Neutrophil (primary cell): Measurements from ENCODE around the gene GRID2.

Experiments
- H3K27ac ChIP-seq: fragments of 200-600 bp; sonication (generic); 2 replicates; pipeline ENCODE4 v1.5.1; 2016; ENCODE audit warnings: mild to moderate bottlenecking, moderate library complexity
- H3K27me3 ChIP-seq: fragments of 200-600 bp; sonication (generic); 2 replicates; pipeline ENCODE4 v1.6.0; 2016; ENCODE audit warnings: mild to moderate bottlenecking
- H3K36me3 ChIP-seq: fragments of 200-600 bp; sonication (generic); 2 replicates; pipeline ENCODE4 v1.5.1; 2017
- H3K4me1 ChIP-seq, 2 experiments: fragments of 200-600 bp in 1 of 2; sonication (generic) in 1 of 2; 1 replicate in 1 of 2; 2 replicates in 1 of 2; pipeline versions ENCODE4 v1.5.1 to v1.6.1; 2013 to 2016; ENCODE audit warnings: low read depth in 1 of 2, low read length in 1 of 2, mild to moderate bottlenecking in 1 of 2, moderate library complexity in 1 of 2; ENCODE audit not compliant: control insufficient read depth in 1 of 2, insufficient read depth in 1 of 2
- H3K4me3 ChIP-seq, 2 experiments: fragments of 200-600 bp in 1 of 2; sonication (generic) in 1 of 2; 1 replicate in 1 of 2; 2 replicates in 1 of 2; pipeline ENCODE4 v1.5.1; 2013 to 2016; ENCODE audit warnings: low read depth in 1 of 2, low read length in 1 of 2, mild to moderate bottlenecking in 1 of 2, moderate library complexity in 1 of 2
- H3K9me3 ChIP-seq: fragments of 200-600 bp; sonication (generic); 2 replicates; pipeline ENCODE4 v1.5.1; 2016
- TF ChIP-seq, protein P1 (sequence below): fragments of 200-600 bp; sonication (generic); IDR thresholded peaks from 2 replicates; pipeline ENCODE4 v1.5.1; 2016; ENCODE audit warnings: antibody characterized with exemption

The GRID2 gene

GRCh38 chr4:93042746-93043145, 739.0 kb downstream of the GRID2 start:
- Histone ChIP-seq H3K9me3 (no peaks in the 10 kb centered on the region), H3K4me3 (no peak overlapping the region), H3K4me1 (no peaks in the 10 kb centered on the region), H3K27me3 (no peaks in the 10 kb centered on the region), H3K36me3 (no peaks in the 10 kb centered on the region), H3K27ac (no peak overlapping the region)
- TF ChIP-seq, protein P1, sequence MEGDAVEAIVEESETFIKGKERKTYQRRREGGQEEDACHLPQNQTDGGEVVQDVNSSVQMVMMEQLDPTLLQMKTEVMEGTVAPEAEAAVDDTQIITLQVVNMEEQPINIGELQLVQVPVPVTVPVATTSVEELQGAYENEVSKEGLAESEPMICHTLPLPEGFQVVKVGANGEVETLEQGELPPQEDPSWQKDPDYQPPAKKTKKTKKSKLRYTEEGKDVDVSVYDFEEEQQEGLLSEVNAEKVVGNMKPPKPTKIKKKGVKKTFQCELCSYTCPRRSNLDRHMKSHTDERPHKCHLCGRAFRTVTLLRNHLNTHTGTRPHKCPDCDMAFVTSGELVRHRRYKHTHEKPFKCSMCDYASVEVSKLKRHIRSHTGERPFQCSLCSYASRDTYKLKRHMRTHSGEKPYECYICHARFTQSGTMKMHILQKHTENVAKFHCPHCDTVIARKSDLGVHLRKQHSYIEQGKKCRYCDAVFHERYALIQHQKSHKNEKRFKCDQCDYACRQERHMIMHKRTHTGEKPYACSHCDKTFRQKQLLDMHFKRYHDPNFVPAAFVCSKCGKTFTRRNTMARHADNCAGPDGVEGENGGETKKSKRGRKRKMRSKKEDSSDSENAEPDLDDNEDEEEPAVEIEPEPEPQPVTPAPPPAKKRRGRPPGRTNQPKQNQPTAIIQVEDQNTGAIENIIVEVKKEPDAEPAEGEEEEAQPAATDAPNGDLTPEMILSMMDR = no peak

DNA sequence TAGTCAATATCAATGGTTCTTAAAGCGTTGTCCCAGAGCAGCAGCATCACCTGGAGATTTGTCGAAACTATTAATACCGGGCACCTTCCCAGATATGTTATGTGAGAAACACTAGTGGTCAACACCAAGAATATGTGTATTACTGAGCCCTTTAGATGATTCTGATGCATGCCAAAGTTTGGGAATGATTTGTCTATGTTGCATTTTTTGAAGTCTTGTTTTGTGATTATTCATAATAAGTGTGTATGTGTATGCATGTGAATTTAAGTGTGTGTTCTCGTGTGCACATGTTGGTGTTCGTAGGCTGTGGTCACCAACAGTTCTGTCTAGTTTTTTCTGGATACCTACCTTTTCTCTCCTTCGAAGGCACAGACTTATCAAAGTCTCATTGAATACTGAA, 749.4 kb downstream of the GRID2 start:
- Histone ChIP-seq H3K4me1 (no peaks in the 10 kb centered on the region), H3K36me3 (no peaks in the 10 kb centered on the region), H3K4me3 (no peak overlapping the region), H3K27ac (no peak overlapping the region), H3K27me3 (no peaks in the 10 kb centered on the region), H3K9me3 (no peaks in the 10 kb centered on the region)
- TF ChIP-seq, protein P1 = no peak

- TF ChIP-seq, protein P1 = no peak
- no peak overlapping the region for H3K4me3 ChIP-seq
- no peaks in the 10 kb centered on the region for H3K27me3 ChIP-seq
- H3K36me3 ChIP-seq = no peaks in the 10 kb centered on the region
- no peak overlapping the region for H3K27ac ChIP-seq
- no peaks in the 10 kb centered on the region for H3K9me3 ChIP-seq
- no peaks in the 10 kb centered on the region for H3K4me1 ChIP-seq
Observed at GRCh38 chr4:93061826-93062225, 758.1 kb downstream of the GRID2 start.

- Histone ChIP-seq H3K27ac (no peak overlapping the region), H3K4me1 (no peaks in the 10 kb centered on the region), H3K27me3 (no peaks in the 10 kb centered on the region), H3K9me3 (no peaks in the 10 kb centered on the region), H3K4me3 (no peak overlapping the region), H3K36me3 (no peaks in the 10 kb centered on the region)
- TF ChIP-seq, protein P1 = no peak
Observed at GRCh38 chr4:93063325-93063724, 759.6 kb downstream of the GRID2 start.

GRCh38 chr4:93065790-93066189, 762.0 kb downstream of the GRID2 start:
- Histone ChIP-seq H3K4me3 (no peak overlapping the region), H3K27me3 (no peaks in the 10 kb centered on the region), H3K9me3 (no peaks in the 10 kb centered on the region), H3K27ac (no peak overlapping the region), H3K36me3 (no peaks in the 10 kb centered on the region), H3K4me1 (no peaks in the 10 kb centered on the region)
- TF ChIP-seq, protein P1 = no peak

- no peaks in the 10 kb centered on the region for H3K4me1 ChIP-seq
- H3K9me3 ChIP-seq = no peaks in the 10 kb centered on the region
- no peak overlapping the region for H3K27ac ChIP-seq
- H3K4me3 ChIP-seq = no peak overlapping the region
- no peaks in the 10 kb centered on the region for H3K27me3 ChIP-seq
- no peaks in the 10 kb centered on the region for H3K36me3 ChIP-seq
- TF ChIP-seq, protein P1 = no peak
Observed at GRCh38 chr4:93066749-93067148, 763.0 kb downstream of the GRID2 start.
